ENCODE results near the gene ABCF3. TPM values are rescaled to one million over a fixed set of nuclear protein-coding genes. Genes with fewer than 3 reads are reported as not detected.
A peak's percentile ranks its signal among the peaks of the same experiment; 100 is the strongest.

Gene ABCF3
- total RNA-seq, 1 donor from 2014 or later = 45.3 TPM

DNA sequence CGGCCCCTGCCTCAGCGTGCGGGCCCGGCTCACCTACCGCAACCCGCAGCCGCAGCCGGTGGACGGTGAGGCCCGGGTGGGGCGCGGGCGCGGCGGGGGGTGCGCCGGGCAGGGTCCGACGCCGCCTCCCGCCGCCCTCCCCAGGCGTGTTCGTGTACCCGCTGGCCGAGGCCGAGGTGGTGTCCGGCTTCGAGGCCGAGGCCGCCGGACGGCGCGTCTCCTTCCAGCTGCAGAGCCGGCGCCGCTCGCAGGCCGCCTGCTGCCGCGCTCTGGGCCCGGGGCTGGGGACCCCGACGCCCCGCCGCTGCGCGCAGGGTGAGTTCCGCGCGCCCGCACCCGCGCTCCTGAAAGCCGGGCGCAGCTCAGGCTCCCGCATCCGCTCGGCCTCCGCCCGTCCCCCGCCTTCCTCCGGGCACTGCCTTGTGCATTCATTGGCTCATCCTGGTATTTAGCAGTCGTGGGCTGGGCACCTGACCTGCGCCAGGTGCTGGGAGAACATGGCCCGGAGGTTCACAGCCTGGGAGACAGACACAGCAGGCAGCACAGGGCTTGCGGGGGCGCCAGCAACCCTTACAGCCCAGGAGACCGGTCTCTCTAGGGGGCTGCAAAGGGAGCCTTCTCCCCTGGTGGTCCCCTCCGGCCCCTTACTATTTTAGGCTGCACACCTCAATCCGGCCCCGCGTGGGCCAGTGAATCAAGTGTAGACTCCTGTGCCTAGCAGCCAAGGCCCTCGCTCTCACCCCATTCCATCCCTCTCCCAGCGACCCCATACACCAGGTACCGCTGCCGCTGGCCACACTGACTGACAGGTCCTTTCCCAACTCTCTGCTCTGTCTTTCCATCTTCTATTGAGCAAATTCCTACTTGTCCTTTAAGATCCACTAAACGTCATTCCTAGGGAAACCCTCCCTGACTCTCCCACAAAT, 44.9 kb downstream of the ABCF3 start:
- no peak for DNase-seq (ENCODE audit: low spot score)

DNA sequence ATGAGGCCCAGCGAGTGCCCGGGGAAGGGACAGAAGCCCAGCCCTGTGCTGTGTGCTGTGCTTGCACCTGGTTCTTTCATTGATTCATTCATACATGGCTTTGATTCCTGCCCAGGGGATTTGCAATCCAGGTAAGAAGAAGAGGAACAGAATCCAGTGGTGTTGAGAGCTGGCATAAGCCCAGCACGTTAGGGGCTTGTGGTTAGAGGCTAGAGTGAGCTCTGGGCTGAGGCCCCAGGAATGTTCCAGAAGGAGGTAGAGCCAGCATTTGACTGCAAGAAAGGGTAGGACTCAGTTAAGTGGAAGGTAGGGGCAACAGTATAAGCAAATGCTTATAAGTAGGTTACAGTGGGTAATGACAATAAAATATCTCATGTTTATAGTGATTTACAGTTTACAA, 45.7 kb downstream of the ABCF3 start:
- no peak for DNase-seq (ENCODE audit: low spot score)

DNA sequence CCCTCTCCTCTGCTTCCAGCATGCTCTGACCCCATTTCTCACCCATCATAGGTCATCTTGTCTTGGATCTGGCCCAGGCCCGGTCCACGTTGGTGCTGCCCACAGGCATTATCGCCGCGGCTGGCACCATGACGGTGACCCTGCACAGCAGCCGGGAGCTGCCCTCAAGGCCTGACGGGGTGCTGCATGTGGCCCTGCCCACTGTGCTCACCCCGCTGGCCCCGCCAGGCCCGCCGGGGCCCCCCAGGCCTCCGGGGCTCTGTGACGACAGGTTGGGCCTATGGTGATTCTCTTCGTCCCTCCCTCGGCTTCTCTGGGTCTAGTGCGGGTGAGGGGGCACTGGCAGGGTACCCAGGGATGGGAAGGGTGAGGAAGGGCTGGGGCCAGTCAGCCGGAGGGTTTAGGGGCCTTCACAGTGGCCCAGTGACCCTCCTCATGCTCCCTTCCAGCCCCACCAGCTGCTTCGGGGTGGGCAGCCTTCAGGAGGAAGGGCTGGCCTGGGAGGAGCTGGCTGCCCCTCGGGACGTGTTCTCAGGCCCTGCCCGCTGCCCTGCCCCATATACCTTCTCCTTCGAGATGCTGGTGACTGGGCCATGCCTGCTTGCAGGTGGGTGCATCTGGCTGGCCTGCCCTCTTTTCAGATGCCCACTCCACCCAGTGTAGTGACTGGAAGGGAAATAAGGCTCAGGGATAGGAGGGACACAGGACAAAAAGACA, 47.3 kb downstream of the ABCF3 start:
- DNase-seq (ENCODE audit: low spot score) = no peak

DNA sequence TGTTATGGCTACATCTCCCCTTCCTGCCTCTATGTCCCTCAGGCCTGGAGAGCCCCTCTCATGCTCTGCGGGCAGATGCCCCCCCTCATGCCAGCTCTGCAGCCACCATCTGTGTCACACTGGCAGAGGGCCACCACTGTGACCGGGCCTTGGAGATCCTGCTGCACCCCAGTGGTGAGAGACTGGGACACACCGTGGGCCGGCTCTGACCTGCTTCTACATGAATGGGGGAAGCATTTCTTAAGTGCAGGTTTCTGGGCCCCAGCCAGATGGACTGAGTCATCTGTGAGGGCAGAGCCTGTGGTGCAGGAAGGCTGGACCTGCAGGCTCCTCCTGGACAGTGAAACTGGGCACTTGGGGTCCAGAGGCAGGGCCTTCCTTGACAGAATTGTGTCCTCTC, 48.2 kb downstream of the ABCF3 start:
- DNase-seq (ENCODE audit: low spot score) = no peak

DNA sequence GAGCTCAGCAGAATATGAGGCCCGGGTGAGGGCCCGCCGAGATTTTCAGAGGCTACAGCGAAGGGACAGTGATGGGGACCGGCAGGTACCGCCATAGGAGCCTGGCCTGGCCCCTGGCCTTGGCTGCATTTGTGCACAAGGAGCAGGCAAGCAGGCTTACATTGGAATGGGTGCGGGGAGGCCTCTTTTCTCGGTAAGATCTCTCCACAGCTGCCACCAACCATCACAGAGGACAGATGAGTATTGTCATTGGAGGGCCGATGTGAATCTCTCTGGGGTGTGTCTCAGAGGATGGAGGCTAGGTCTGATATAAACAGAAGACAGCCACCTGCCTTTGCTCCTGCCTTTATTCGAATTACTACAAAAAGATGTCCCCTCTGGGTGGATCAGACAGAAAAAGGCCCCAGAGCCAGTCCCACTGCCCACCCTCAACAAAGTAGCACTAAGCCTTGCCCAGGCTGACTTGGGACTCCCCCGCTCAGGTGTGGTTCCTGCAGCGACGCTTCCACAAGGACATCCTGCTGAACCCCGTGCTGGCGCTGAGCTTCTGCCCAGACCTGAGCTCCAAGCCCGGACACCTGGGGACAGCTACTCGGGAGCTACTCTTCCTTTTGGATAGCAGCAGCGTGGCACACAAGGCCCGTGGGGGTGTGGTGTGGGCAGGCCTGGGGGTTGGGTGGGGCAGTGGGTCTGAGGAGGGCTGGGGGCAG, 48.8 kb downstream of the ABCF3 start:
- DNase-seq (ENCODE audit: low spot score) = no peak

DNA sequence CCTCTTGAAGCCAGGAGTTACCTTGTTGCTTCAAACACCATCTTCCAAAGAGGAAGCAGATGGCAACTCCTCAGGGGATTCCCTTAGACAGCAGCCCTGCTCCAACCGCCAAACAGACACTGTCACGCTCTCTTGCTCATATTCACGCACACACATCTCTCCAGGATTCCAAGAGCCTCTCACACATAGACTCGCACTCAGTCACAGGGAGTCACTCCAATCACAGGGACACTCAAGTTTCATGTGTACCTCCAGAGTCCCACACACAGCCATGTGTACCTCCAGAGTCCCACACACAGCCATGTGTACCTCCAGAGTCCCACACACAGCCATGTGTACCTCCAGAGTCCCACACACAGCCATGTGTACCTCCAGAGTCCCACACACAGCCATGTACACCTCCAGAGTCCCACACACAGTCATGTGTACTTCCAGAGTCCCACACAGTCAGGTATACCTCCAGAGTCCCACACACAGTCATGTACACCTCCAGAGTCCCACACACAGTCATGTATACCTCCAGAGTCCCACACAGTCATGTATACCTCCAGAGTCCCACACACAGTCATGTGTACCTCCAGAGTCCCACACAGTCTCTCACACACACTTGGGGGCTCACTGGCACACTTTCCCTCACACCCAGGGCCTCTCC, 49.5 kb downstream of the ABCF3 start:
- no peak for DNase-seq (ENCODE audit: low spot score)

DNA sequence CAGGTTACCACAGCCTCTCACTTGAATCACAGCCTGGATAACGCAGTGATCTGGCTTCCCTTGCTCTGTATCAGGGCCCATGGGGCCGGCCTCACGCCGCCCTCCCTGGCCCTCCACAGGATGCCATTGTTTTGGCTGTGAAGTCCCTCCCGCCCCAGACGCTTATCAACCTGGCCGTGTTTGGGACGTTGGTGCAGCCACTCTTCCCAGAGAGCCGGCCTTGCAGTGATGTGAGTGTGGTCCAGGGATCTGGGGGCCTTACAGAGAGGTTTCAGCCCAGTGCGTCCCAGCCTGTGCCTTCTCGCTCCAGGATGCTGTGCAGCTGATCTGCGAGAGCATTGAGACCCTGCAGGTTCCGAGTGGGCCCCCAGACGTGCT, 50.0 kb downstream of the ABCF3 start:
- no peak for DNase-seq (ENCODE audit: low spot score)

DNA sequence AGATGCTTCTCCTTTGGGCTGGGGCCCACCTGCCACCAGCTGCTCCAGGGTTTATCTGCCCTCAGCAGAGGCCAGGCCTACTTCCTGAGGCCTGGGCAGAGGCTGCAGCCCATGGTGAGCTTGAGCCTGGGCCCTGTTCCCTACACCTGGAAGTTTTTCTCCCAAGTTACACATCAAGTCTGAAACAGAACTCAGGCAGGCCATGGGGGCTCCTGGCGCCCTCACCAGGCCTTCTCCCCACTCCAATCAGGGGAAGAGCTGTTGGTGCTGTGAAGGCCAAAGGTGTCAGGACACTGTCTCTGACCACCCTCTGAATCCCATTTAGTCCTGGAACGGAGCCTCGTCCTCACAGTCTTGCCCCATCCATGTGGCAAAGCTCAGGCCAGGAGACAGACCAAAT, 50.6 kb downstream of the ABCF3 start:
- no peak for DNase-seq (ENCODE audit: low spot score)

DNA sequence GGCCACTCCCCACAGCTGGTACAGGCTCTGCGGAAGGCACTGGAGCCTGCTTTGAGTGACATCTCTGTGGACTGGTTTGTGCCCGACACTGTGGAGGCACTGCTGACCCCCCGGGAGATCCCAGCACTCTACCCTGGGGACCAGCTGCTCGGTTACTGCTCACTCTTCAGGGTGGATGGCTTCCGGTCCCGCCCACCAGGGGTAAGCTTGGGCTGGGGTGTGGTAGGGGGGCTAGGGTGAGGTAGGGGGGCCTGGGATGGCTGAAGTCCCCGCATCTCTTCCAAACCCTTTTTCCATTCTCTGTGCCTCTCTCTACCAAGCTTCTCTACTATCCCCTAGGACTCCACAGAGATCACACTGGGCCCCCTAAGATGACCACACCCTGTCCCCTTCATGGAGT, 51.2 kb downstream of the ABCF3 start:
- DNase-seq (ENCODE audit: low spot score) = no peak

DNA sequence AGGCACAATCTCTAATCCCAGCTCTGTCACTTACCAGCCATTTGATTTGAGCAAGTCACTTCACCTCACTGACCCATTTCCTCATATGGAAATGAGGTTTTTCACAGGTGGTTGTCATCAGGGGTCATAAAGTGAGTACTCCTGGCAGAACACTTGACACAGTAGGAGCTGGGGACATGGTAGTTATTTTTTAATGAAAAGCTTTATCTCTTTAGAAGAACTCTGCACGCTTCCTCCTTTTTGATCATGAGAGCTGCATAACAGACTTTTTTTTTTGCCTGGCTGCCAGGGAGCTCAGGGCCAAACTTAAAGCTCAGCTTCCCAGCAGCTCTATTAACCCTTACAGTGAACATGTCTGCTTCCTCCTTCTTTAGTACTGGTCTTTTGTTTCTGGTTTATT, 51.8 kb downstream of the ABCF3 start:
- DNase-seq (ENCODE audit: low spot score) = no peak

DNA sequence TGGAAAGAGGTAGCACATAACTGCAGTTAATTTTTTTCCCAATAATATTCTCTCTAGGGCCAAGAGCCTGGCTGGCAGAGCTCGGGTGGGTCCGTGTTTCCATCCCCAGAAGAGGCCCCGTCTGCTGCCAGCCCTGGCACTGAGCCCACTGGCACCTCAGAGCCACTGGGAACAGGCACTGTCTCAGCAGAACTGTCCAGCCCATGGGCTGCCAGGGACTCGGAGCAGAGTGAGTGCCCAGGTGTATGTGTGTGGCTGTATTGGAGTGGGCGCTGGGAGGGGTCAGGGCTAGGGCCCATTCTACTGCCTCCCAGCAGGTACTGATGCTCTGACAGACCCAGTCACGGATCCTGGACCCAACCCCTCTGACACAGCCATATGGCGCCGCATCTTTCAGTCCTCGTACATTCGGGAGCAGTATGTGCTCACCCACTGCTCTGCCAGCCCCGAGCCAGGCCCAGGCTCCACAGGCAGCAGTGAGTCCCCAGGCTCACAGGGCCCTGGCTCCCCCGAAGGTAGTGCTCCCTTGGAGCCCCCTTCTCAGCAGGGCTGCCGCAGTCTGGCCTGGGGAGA, 52.3 kb downstream of the ABCF3 start:
- no peak for DNase-seq (ENCODE audit: low spot score)

DNA sequence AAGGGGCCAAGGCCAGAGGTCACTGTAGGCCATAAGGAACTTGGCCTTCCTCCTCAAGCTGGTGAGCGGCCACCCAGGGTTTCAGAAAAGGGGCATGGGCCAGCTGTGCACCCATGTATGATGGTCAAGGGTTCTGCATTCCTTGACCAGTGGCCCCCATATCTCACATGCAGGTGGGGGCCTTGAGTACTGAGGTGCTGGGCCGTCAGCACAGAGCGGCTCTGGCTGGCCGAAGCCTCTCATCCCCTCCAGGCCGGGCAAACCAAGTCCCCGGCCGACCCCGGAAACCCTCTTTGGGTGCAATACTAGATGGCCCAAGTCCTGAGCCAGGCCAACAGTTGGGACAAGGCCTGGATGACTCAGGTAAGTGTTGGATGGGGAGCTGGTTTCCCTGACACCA, 53.2 kb downstream of the ABCF3 start:
- no peak for DNase-seq (ENCODE audit: low spot score)

DNA sequence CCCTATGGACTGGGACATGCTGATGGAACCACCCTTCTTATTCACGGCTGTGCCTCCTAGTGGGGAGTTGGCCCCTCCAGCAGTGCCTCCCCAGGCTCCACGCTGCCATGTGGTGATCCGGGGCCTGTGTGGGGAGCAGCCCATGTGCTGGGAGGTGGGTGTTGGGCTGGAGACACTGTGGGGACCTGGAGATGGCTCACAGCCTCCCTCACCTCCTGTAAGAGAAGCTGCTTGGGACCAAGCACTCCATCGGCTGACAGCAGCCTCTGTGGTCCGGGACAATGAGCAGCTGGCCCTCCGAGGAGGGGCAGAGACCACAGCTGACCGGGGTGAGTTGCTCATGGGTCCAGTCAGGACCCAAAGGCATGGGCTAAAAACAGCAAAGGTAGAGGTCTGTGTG, 53.7 kb downstream of the ABCF3 start:
- no peak for DNase-seq (ENCODE audit: low spot score)

DNA sequence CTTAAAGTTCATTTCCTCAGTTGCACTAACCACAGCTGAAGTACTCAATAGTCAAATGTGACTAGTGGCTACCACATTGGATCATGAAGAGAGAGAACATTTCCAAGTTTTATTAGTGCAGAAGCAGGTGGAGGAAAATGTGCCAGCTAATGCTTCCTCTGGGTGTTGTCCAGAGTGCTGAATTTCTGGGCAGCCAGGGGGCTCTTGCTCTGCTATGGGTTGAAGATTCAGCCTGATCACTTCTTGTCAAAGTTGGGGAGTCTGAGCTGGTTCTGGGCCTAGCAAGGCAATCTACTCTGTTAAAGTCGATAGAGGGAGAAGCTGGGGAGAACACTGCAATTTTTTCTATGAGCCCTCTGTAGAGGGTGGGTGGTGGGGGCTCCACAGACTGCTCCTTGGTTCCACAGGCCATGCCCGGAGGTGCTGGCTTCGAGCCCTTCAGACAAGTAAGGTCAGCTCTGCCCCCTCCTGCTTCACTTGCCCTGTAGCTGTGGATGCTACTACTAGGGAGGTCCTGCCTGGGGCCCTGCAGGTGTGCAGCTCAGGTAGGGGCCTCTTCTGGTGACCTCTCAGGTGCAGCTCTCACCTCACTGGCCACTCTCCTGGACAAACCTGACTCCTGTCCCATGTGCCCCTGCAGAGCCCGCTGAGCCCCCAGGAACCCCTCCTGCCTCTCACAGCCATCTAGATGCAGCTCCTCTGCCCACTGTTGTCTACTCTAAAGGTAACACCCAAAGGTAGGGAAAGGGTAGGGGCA, 54.6 kb downstream of the ABCF3 start:
- DNase-seq (ENCODE audit: low spot score) = peak; percentile 52

DNA sequence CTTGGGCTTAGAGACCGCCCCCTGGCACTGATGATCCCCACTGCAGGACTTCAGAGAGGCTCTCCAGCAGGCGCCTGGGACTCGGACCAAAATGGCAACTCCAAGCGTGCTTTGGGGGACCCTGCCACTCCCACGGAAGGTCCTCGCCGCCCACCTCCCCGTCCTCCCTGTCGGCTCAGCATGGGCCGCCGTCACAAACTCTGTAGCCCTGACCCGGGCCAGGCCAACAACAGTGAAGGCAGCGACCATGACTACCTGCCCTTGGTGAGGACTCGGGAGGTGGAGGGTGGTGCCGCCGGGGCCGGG, 55.1 kb downstream of the ABCF3 start:
- no peak for DNase-seq (ENCODE audit: low spot score)

DNA sequence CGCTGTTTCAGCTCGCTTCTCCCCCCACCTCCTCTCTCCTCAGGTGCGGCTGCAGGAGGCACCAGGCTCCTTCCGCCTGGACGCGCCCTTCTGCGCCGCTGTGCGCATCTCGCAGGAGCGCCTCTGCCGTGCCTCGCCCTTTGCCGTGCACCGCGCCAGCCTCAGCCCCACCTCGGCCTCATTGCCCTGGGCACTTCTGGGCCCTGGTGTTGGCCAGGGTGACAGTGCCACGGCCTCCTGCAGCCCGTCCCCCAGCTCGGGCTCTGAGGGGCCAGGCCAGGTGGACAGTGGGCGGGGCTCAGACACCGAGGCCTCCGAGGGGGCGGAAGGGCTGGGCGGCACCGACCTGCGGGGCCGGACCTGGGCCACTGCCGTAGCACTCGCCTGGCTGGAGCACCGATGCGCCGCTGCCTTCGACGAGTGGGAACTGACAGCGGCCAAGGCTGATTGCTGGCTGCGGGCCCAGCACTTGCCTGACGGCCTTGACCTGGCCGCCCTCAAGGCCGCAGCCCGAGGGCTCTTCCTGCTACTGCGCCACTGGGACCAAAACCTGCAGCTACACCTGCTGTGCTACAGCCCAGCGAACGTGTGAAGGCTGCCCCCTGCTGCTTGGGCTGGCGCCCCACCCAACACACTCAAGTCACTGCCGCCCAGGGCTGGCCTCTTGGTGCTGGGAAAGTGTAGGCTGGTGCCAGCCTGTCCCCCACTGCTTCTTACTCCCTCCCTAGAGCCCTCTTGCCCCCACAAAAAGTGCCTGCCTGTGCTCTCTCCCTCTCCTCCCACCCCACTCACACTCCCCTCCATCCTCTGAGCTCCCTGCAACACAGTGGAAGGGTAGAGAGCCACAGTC, 55.7 kb downstream of the ABCF3 start:
- peak; percentile 15 for DNase-seq (ENCODE audit: low spot score)

DNA sequence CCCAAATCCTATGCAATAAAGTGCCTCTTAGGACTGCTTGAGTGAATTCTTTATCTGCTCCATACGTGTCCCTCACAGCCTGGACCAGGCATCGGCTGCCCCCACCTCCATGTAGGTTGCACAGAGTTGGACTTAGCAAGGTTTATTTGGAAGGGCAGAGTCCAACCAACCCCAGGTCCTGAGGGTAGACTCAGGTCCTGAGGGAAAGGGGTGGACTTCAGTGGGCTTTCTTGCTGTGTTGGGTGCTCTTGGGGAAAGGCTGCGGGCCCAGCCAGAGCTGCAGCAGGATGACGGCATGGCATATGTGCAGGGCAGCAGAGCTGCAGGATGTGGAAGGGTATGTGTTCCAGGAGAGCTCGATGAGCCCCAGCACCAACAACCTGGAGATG, 56.3 kb downstream of the ABCF3 start:
- DNase-seq (ENCODE audit: low spot score) = no peak

Measured in umbilical cord (tissue), 2 donors.